Neural cell (in vitro differentiated cells): ENCODE results near the gene HACD2. TPM values are rescaled to one million over a fixed set of nuclear protein-coding genes. Genes with fewer than 3 reads are reported as not detected.

Experiments
- H2AFZ ChIP-seq: fragments of 200-600, 300-800 bp; sonication (generic), shearing (Covaris generic); 2 replicates; pipeline ENCODE4 v1.6.0; 2014; ENCODE audit warnings: low read depth, mild to moderate bottlenecking, antibody characterized with exemption, low read length, moderate library complexity
- H3F3A ChIP-seq: fragments of 200-600 bp; shearing (Covaris generic); 2 replicates; pipeline ENCODE4 v1.6.1; 2016; ENCODE audit warnings: mild to moderate bottlenecking, moderate library complexity, mixed read lengths, antibody characterized with exemption, low read length; ENCODE audit not compliant: insufficient read depth, poor library complexity, severe bottlenecking
- H3K27ac ChIP-seq: fragments of 200-600, 300-800 bp; sonication (generic), shearing (Covaris generic); 2 replicates; pipeline ENCODE4 v1.5.1; 2014; ENCODE audit warnings: mild to moderate bottlenecking, low read length, moderate library complexity
- H3K27me3 ChIP-seq: fragments of 300-800, 200-600 bp; sonication (generic), shearing (Covaris generic); 2 replicates; pipeline ENCODE4 v1.6.0; 2014; ENCODE audit warnings: mild to moderate bottlenecking, low read depth, low read length, moderate library complexity; ENCODE audit not compliant: insufficient read depth
- H3K36me3 ChIP-seq: fragments of 300-800, 200-600 bp; sonication (generic), shearing (Covaris generic); 2 replicates; pipeline ENCODE4 v1.5.1; 2014; ENCODE audit warnings: mild to moderate bottlenecking, antibody characterized with exemption, low read length, moderate library complexity; ENCODE audit not compliant: insufficient read depth
- H3K4me2 ChIP-seq: fragments of 300-800, 200-600 bp; sonication (generic), shearing (Covaris generic); 2 replicates; pipeline ENCODE4 v1.6.0; 2014; ENCODE audit warnings: mild to moderate bottlenecking, low read length
- H3K4me3 ChIP-seq: fragments of 300-800, 200-600 bp; sonication (generic), shearing (Covaris generic); 2 replicates; pipeline ENCODE4 v1.5.1; 2014; ENCODE audit warnings: mild to moderate bottlenecking, low read length, moderate library complexity
- H3K79me2 ChIP-seq: fragments of 200-600 bp; shearing (Covaris generic); replicated peaks from 2 replicates; pipeline ENCODE4 v1.6.0; 2014; ENCODE audit warnings: mild to moderate bottlenecking, low read length, moderate library complexity; ENCODE audit not compliant: insufficient read depth
- H3K9ac ChIP-seq: fragments of 300-800, 200-600 bp; sonication (generic), shearing (Covaris generic); 2 replicates; pipeline ENCODE4 v1.6.1; 2016; ENCODE audit warnings: mild to moderate bottlenecking, low read length, mixed read lengths
- H3K9me2 ChIP-seq: fragments of 200-600 bp; shearing (Covaris generic); 2 replicates; pipeline ENCODE4 v1.6.1; 2016; ENCODE audit warnings: mild to moderate bottlenecking, low read length, mixed read lengths; ENCODE audit not compliant: insufficient read depth
- H3K9me3 ChIP-seq: fragments of 200-600, 300-800 bp; sonication (generic), shearing (Covaris generic); 2 replicates; pipeline ENCODE4 v1.6.1; 2016; ENCODE audit warnings: mild to moderate bottlenecking, mixed run types, low read length, moderate library complexity, mixed read lengths
- H4K20me1 ChIP-seq: fragments of 200-600 bp; shearing (Covaris generic); 2 replicates; pipeline ENCODE4 v1.6.1; 2016; ENCODE audit warnings: mild to moderate bottlenecking, mixed run types; ENCODE audit not compliant: insufficient read depth
- CTCF ChIP-seq: fragments of 450-650 bp; IDR thresholded peaks from 2 replicates; pipeline ENCODE4 v1.5.1; 2014; ENCODE audit warnings: antibody characterized with exemption, mild to moderate bottlenecking, moderate library complexity; ENCODE audit not compliant: poor library complexity, severe bottlenecking
- EP300 ChIP-seq: fragments of 450-650 bp; conservative IDR thresholded peaks from 2 replicates; pipeline ENCODE4 v1.6.1; 2014; ENCODE audit warnings: antibody characterized with exemption, mild to moderate bottlenecking, moderate library complexity; ENCODE audit not compliant: poor library complexity, severe bottlenecking
- EZH2 ChIP-seq: fragments of 200-600, 300-800 bp; shearing (Covaris generic), sonication (generic); IDR thresholded peaks from 2 replicates; pipeline ENCODE4 v1.6.1; 2014; ENCODE audit warnings: antibody characterized with exemption, low read length, borderline replicate concordance, mild to moderate bottlenecking; ENCODE audit not compliant: insufficient read depth, poor library complexity, severe bottlenecking
- MXI1 ChIP-seq: fragments of 450-650 bp; conservative IDR thresholded peaks from 2 replicates; pipeline ENCODE4 v1.6.1; 2014; ENCODE audit warnings: antibody characterized with exemption, mild to moderate bottlenecking; ENCODE audit not compliant: poor library complexity, severe bottlenecking
- POLR2AphosphoS5 ChIP-seq: IDR thresholded peaks from 2 replicates; pipeline ENCODE4 v1.6.1; 2012
- RAD21 ChIP-seq: fragments of 450-650 bp; conservative IDR thresholded peaks from 2 replicates; pipeline ENCODE4 v1.6.1; 2014; ENCODE audit warnings: antibody characterized with exemption, mild to moderate bottlenecking, moderate library complexity
- REST ChIP-seq: IDR thresholded peaks from 2 replicates; pipeline ENCODE4 v1.6.1; 2012; ENCODE audit warnings: borderline replicate concordance
- SMC3 ChIP-seq: fragments of 450-650 bp; conservative IDR thresholded peaks from 2 replicates; pipeline ENCODE4 v1.6.1; 2014; ENCODE audit warnings: antibody characterized with exemption, mild to moderate bottlenecking, moderate library complexity; ENCODE audit not compliant: poor library complexity
- TAF1 ChIP-seq: IDR thresholded peaks from 2 replicates; pipeline ENCODE4 v1.6.1; 2012; ENCODE audit warnings: low read depth
- polyA plus RNA-seq: library from polyadenylated mRNA; depleted of rRNA; stranded (reverse); fragments of >200 nt; gene quantifications from 2 replicates; pipeline ENCODE4 v1.2.3, GENCODE V29; 2014

HACD2 gene
- polyA plus RNA-seq, 1 donor from 2014 or later = 28.0 TPM

- H4K20me1 ChIP-seq = no peaks in the 10 kb centered on the region
- H3K9me3 ChIP-seq = no peaks in the 10 kb centered on the region
- H3K27me3 ChIP-seq = no peaks in the 10 kb centered on the region
- H3K36me3 ChIP-seq = no peaks in the 10 kb centered on the region
- no peak overlapping the region for H3K9ac ChIP-seq
- H3K4me2 ChIP-seq = no peak overlapping the region
- H3K27ac ChIP-seq = no peak overlapping the region
- H3K4me3 ChIP-seq = no peak overlapping the region
- no peaks in the 10 kb centered on the region for H3K79me2 ChIP-seq
- no peak overlapping the region for H2AFZ ChIP-seq
- TF ChIP-seq CTCF (no peak), TAF1 (no peak)
- no peaks in the 10 kb centered on the region for H3F3A ChIP-seq
- H3K9me2 ChIP-seq = no peaks in the 10 kb centered on the region
These were observed 37.9 kb upstream of the HACD2 start for GRCh38 chr3:123622766-123623165.

GRCh38 chr3:123621850-123622189, 37.0 kb upstream of the HACD2 start:
- H3K4me2 ChIP-seq = no peak overlapping the region
- no peaks in the 10 kb centered on the region for H3K36me3 ChIP-seq
- H3K79me2 ChIP-seq = no peaks in the 10 kb centered on the region
- TF ChIP-seq SMC3 (no peak), RAD21 (no peak), EZH2 (no peak), EP300 (no peak), MXI1 (no peak), REST (no peak), CTCF (no peak), POLR2AphosphoS5 (no peak), TAF1 (no peak)
- H2AFZ ChIP-seq = no peak overlapping the region
- H4K20me1 ChIP-seq = no peaks in the 10 kb centered on the region
- H3K9me2 ChIP-seq = no peaks in the 10 kb centered on the region
- H3F3A ChIP-seq = no peaks in the 10 kb centered on the region
- H3K27ac ChIP-seq = no peak overlapping the region
- H3K27me3 ChIP-seq = no peaks in the 10 kb centered on the region
- H3K9me3 ChIP-seq = no peaks in the 10 kb centered on the region
- no peak overlapping the region for H3K4me3 ChIP-seq
- no peak overlapping the region for H3K9ac ChIP-seq
